Sigmoid colon (tissue), 4 donors: ENCODE data around the gene PNKD.

ENCODE experiments used
- CTCF ChIP-seq, 4 experiments: fragments of 450-650 bp in 3 of 4; fragments of 200-600 bp in 1 of 4; IDR thresholded peaks; one replicate each; pipeline ENCODE4 v1.5.1; 2016 to 2019; ENCODE audit warnings: antibody characterized with exemption in 4 of 4, mild to moderate bottlenecking in 3 of 4, moderate library complexity in 2 of 4
- EP300 ChIP-seq, 4 donors: sonication (generic); formaldehyde crosslinking; IDR thresholded peaks; one replicate each; pipeline ENCODE4 v1.6.1; 2017; ENCODE audit warnings: antibody characterized with exemption in 4 of 4
- POLR2A ChIP-seq, 2 donors: fragments of 450-650 bp; IDR thresholded peaks; one replicate each; pipeline ENCODE4 v1.6.1; 2016; ENCODE audit warnings: antibody characterized with exemption in 2 of 2, mild to moderate bottlenecking in 2 of 2, moderate library complexity in 2 of 2

GRCh38 chr2:218329027-218329825 is 58.9 kb downstream of the PNKD start:
- TF ChIP-seq CTCF (IDR thresholded peaks at IDR 0.05) = no peak
- TF ChIP-seq POLR2A (IDR thresholded peaks at IDR 0.05) = no peak
- TF ChIP-seq EP300 (IDR thresholded peaks at IDR 0.05) = no peak
